Mucosa of gallbladder (tissue), 1 donor: Measurements from ENCODE around the gene BABAM2. TPM values are rescaled to one million over a fixed set of nuclear protein-coding genes. Genes with fewer than 3 reads are reported as not detected.

ENCODE experiments used
- DNase-seq: peaks from one replicate; pipeline ENCODE4 v3.0.0-alpha.2; 2020; ENCODE audit warnings: low spot score
- total RNA-seq: library from RNA; stranded (reverse); gene quantifications from one replicate; pipeline ENCODE4 v1.2.1, GENCODE V29; 2021
- donor health status: DM: no; HTN: no; CAD: no.

Gene BABAM2
- total RNA-seq, 1 donor from 2014 or later, result 47.3 TPM

DNA sequence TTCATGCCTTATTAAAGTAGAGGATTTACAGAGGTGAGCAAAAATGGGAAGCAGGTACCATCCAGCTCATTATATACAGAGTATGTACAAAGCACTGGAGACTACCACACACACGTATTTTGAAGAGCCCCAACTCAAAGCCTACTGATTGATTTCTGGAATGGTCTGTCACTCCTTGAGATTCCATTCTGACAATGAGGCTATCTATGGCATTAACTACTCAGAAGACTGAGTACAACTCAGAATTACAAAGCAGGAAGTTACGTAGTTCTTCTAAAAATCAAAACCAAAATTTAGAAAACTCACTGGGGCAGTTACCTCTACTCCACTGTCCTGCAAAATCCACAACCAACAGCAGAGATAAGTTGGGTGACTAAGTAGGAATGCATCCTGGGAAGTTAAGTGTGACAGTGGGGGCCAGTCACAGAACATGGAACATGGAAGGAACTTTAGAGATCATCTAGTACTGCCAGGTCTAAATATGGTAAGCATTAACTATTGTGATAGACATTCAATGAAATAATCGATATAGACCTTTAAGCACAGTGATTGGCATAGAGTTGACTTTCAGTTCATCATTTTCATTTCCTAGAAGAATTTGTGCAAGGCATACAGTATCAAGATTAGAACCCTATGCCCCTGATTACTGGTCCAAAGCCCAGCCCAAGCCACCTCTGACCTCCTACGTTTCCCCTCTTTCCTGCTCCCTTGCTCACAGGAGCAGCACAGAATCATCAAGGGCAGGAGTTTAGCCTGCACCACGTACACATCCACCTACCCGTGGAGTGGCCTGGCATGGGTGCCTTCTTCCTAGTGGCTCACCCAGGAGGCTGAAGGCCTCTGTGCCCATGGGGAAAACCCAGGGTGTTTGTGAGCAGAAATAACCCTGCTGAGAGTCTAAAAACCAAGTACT is 422.0 kb downstream of the BABAM2 start:
- DNase-seq, result no peak

DNA sequence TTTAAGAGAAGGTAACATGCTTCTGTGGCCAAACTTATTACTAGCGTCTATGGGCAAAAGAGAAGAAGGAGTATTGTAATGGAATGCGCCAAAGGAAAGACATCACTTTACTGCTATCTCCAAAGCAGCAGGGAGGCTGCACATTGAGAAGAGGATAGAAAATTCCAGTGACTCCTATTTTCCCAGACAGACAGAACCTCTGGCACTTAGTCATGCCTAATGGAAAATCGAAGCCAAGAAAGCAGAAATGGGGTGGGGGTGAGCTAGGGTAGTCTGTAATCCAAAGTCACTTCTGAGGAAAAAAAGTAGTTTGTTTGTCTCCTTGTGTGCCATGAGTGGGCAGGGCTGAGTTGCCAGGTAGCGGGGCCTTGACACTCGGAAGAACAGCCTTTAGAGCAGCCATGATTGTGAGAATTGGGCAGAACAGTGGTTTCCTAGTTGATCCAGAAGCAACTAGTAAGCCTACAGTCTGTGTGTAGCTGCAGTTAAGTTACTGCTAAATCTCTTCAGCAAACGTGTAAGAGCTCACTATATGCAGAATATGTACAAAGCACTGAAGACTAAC is 422.8 kb downstream of the BABAM2 start:
- no peak for DNase-seq

DNA sequence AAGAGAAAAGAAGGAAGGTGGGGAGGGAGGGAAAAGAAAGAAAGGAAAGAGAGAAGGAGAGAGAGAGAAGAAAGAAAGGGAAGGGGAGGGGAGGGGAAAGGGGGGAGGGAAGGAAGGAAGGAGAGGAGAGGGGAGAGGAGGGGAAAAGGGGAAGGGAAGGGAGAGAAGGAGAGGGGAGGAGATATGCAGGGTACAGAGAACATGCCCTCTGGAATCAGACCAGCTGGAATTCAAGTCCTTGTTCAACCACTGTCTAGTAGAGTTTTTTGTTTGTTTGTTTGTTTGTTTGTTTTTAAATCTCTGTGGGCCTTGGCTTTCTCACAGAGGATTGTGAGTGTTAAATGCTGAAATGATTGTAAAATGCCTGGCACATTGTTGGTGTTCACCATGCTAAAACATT is 424.4 kb downstream of the BABAM2 start:
- no peak for DNase-seq

- no peak for DNase-seq
These were observed 426.2 kb downstream of the BABAM2 start for GRCh38 chr2:28316546-28317335.

DNA sequence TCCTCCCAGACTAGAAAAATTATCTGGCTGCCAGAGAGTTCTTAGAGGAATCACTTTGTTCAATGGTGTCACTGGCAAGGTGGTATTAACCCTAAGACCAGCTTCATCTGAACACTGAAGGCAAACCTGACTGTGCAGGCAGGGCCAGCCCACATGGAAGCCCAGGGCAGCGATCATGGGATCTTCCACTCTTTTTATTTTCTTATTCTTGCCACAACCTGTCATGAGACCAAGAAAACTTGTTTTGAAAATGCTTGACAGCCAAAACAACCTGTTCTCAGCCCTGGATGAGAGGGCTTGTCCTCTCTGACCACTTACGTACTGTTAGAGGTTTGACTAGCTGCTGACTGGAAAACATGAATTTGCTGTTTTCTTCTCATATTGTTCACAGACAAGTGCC is 426.9 kb downstream of the BABAM2 start:
- no peak for DNase-seq

DNA sequence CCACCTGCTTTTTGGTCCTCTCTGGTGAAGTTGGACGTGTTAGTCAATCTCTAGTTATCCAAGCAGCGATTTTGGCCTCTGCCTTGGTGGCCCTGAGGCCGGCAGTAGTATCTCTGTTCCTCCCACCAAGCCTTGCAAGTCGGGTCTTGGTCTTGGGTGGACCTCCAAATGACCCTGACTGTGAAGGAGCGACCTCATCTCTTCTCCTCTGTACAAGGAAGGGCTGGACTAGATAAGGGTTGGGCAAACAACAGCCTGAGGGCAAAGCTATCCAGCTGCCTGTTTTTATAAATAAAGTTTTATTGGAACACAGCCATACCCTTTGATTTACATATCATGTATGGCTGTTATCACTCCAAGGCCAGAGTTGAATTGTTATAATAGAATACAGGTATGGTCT is 427.5 kb downstream of the BABAM2 start:
- no peak for DNase-seq

GRCh38 chr2:28318462-28319117 is 428.1 kb downstream of the BABAM2 start:
- no peak for DNase-seq

DNA sequence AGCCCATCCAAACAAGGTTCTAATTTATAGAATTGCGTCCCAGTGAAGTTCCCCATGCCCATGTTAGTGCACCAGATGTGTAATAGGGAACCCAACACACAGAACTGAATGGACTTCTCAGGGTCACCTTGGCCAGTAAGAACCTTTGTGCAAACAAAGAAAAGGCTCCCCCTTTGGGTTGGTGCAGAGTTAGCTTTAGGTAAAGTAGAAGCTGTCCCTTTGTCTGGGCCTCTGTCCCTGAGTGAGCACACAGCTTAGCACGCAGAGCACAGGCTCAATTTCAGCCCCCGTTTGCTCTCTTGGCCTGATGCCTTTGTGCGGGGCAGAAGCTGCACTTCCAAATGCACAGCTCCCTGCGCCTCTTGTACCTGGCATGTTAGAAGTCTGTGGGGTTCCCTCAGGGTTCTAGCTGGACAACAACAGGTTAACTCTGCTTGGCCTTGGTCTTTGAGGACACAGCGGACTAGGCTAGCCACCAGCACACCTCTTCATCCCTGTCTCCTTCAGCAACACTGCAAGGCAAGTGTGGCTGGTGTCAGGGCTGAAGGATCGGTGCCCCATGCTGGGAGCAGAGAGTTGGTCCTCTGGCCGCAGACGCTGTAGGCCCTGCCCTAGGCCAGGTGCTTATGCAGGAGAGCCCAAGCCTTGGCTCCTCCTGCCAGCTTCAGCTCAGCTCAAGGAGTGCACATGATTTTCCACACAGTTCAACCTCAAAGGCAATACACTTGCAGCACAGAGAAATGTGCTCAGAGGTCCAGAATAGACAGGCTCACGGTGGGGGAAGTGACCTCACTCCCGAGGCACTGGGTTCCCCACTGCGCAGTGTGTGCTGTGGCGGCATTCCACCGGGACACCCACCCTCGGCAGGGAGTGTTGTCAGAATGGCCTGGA is 428.8 kb downstream of the BABAM2 start:
- DNase-seq, result no peak

- DNase-seq, result no peak
These were observed 429.5 kb downstream of the BABAM2 start for GRCh38 chr2:28320009-28320365.

DNA sequence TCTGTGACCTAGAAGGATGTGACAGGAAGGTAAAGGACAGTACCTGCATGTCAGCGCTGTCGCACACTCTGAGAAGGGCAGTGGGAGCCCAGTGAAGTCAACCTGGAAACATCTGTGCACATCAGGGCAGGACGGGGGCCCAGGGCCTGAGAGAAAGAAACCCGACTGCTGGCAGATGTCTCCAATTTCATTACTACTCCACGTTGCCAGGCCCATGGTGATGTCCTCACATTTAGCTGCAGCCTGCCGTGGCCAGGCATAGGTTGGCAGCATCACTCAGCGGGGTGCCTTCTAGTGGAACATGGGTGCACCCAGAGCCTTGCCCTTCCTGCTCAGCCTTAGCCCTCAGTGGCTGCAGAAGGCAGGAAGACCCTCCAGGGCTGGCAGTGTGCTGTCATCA is 429.8 kb downstream of the BABAM2 start:
- DNase-seq, result no peak

DNA sequence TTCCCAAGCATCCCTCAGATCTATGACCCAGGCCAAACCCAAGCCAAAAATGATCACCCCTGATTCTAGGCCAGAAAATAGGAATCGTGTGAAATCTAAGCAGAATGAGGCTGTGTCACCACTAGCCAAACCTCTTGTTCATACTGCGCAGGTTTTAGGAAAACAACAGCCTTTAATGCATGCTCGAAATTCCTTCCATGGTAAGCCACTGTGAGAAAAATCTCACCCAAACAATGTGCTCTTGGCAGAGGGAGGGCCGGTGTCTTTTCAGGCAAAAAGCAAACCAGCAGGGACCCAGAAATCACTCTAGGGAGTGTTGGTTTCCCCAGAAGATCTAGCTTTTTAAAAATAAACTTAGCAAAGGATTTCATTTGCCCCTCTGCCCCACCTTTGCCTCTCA is 430.9 kb downstream of the BABAM2 start:
- DNase-seq, result no peak

DNA sequence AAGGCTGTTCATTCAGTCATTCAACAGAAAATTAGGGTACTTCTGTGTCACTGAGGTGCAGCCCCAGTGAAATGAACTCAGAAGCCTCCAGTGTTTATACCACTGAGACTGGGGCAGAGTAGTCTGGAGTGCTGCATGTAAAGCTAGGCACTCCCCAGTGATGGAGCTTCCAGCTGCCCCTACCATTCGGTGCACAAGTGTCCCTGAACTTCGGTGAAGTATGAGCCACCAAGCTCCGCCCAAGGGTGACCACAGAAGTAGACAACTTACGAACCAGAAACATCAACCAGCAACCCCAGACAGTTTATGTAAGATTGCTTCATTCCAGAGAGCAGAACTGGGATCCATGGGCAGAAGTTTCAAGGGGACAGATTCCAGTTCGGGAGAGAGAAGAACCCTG is 431.5 kb downstream of the BABAM2 start:
- DNase-seq, result no peak

GRCh38 chr2:28322456-28322855 is 431.9 kb downstream of the BABAM2 start:
- no peak for DNase-seq

DNA sequence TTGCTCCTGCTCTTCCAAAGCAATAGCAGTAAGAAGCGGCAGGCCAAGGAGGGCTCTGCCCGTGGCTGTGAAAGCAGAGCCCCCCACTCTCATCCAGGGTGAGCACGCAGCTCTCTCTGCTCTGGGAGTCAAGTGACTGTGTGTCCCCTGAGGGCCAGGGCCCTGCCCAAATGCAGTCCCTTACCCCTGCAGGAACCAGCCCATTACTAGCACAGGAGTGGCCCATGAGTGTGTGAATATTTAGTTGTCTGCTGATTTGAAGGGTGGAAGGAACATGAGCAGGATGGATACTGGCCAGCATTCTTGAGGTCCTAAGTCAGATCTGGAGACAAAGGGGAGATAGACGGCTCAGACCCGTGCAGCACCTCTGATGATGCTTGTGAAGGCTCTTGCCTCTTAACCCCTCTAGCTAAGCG is 432.5 kb downstream of the BABAM2 start:
- DNase-seq, result no peak

GRCh38 chr2:28325173-28325566 is 434.6 kb downstream of the BABAM2 start:
- DNase-seq, result no peak

DNA sequence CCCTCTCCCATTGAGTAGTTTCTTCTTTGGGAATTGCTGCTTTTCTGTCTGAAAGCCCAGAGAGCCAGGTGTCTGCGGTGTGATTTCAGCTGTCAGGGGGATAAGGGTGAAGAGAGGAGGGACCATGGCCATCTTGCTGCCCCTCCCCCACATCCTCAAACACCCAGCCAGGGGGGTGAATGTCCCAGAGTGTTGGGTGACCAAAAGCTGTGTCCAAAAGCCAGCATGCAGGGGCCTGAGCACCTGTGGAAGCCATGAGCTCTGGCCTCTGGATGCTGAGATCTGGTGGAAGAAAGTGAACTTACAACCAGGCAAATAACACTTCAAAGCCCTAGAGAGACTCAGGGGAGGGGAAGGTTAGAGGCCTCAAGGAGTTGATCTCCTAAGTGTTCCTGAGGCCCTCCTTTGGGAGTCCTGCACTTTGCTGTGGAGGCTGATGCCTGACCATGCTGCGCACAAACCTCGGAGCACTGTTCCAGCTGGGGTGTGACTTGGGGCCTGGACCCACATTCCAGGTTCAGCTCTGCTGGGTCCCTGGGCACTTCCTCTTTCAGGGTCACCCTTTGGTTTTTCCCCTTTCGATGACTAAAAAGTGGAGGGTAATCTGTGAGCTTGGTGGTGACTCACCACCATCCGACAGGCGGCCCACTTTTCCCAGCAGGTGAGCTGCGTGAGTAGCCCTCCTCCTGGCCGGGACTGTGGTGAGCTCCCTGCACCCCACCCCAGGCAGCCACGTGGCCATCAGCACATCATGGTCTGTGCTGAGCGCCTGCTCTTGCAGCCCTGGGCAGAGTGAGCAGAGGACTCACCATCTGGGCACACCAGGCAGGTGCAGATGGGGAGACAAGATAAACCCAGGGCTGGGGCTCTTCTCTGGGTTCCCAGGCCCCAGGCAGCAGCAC is 435.3 kb downstream of the BABAM2 start:
- DNase-seq, result no peak

DNA sequence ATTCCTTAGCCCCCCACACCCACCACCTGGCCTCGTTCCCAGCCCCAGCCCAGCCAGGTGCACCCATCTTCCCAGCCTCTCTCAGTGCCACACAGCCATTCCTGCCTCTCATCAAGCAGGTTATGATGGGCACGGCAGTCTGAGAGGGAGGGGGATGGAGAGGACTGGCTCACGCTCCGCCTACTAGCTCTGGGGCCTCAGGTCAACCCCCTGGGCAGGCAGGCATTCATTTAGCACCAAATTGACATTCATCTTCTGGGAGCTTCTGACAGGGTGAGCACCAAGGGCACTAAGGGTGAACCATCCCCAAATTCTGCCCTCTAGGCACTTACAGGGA is 435.9 kb downstream of the BABAM2 start:
- no peak for DNase-seq

- DNase-seq, result no peak
These were observed 436.5 kb downstream of the BABAM2 start for GRCh38 chr2:28326881-28327505.

DNA sequence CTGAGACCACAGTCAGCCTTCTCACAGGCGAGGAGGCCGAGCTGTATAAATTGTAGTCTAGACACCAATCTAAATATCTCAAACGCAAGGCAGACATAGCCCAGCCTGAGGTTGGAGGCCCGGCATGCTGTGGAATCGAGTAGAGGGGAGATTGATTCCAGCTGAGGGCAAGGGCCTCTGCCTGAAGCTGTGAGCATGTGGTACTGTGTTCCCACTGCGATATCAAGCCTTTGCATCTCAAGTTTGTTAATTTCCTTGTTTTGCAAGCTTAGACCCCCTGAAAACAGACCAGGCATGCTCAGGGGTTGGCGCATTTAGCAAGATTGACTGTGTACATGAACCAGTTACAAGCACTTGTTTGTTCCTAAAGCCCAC is 437.0 kb downstream of the BABAM2 start:
- no peak for DNase-seq
